Skeletal muscle tissue (tissue), 4 donors: ENCODE data around the gene RHOBTB3. TPM values are rescaled to one million over a fixed set of nuclear protein-coding genes. Genes with fewer than 3 reads are reported as not detected.
A peak's percentile ranks its signal among the peaks of the same experiment; 100 is the strongest.

Experiments
- H3K27ac ChIP-seq: one replicate; pipeline ENCODE4 v1.7.0; 2013; ENCODE audit warnings: mild to moderate bottlenecking, low read depth, low read length, inconsistent platforms
- H3K27me3 ChIP-seq, 3 donors: one replicate each; pipeline ENCODE4 v1.7.0; 2013; ENCODE audit warnings: low read length in 3 of 3; ENCODE audit not compliant: control insufficient read depth in 3 of 3, insufficient read depth in 3 of 3
- H3K36me3 ChIP-seq, 3 donors: one replicate each; pipeline ENCODE4 v1.7.0; 2013; ENCODE audit warnings: low read length in 3 of 3; ENCODE audit not compliant: control insufficient read depth in 3 of 3, insufficient read depth in 3 of 3
- H3K4me1 ChIP-seq, 3 donors: one replicate each; pipeline ENCODE4 v1.7.0; 2013; ENCODE audit warnings: low read length in 3 of 3, mild to moderate bottlenecking in 3 of 3; ENCODE audit not compliant: control insufficient read depth in 3 of 3, insufficient read depth in 3 of 3
- H3K4me3 ChIP-seq, 3 donors: one replicate each; pipeline ENCODE4 v1.7.0; 2013; ENCODE audit warnings: low read length in 3 of 3
- H3K9ac ChIP-seq, 3 donors: one replicate each; pipeline ENCODE4 v1.7.0; 2013; ENCODE audit warnings: low read length in 3 of 3, mild to moderate bottlenecking in 3 of 3, moderate library complexity in 2 of 3, low read depth in 1 of 3
- H3K9me3 ChIP-seq, 3 donors: one replicate each; pipeline ENCODE4 v1.7.0; 2013; ENCODE audit warnings: low read length in 3 of 3; ENCODE audit not compliant: control insufficient read depth in 3 of 3
- total RNA-seq: library from RNA; depleted of rRNA; stranded (reverse); fragments of >200 nt; gene quantifications from one replicate; pipeline ENCODE4 v1.2.3, GENCODE V29; 2014
- donor health status: Osteomylitis.

RHOBTB3 gene
- 640 TPM for total RNA-seq

DNA sequence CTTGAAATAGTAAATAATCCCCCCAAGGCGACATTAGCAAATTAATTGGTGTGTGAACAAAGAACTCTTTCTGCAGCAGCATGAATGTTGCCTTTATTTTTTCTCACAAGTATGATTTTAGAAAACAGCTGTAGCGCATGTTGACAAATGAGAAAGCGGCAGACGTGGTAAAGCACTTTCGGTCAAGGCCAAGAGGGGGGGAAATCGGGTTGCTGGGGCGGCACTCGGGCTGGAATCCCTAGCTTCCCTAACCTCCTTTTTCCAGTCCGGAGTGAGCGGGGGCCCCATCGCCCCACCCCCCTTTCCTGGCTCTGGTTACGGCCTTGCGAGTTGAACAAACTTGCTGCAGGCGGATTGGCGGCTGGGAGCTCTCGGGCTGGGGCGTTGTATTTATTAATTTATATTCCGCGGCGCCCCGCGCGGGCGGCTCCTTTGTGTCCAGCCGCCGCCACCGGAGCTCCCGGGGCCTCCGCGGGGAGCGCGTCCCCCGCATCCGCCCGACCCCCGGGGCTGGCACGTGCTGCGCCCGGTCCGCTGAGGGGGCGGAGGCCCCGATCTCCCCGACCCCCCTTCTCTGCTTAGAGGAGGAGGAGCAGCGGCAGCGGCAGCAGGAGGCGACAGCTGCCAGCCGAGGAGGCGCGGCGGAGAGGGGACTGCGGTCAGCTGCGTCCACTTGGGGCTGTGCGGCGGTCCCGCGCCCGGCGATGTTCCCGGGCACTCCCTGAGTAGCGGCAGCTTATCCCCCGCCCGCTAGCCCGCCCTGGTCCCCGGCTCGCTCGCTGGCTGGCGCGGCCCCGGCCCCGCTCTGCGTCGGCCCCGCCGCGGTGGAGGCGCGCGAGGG is at the start of gene RHOBTB3:
Gene RHOBTB3, plus strand, starts transcription at position 607 of the 841 bp plus-strand sequence. CDS start 347 bp downstream, outside the sequence.
- H3K4me3 ChIP-seq, result peak within 1 kb of the TSS; percentile 90 to 96 (median 92)
- H3K9ac ChIP-seq, result peak within 1 kb of the TSS; percentile 86 to 93 (median 92)
- H3K27ac ChIP-seq, result peak within 1 kb of the TSS; percentile 92
- no peaks in the 10 kb centered on the region for H3K27me3 ChIP-seq
- no peaks in the 10 kb centered on the region for H3K36me3 ChIP-seq
- peaks cover 19 to 30% (median 19%) of the 10 kb centered on the region in 3 donors for H3K4me1 ChIP-seq
- no peaks in the 10 kb centered on the region for H3K9me3 ChIP-seq

- H3K9ac ChIP-seq, result no peak within 1 kb of the TSS
- H3K4me1 ChIP-seq, result no peaks in the 10 kb centered on the region
- H3K36me3 ChIP-seq, result no peaks in the 10 kb centered on the region
- H3K27me3 ChIP-seq, result no peaks in the 10 kb centered on the region
- H3K27ac ChIP-seq, result no peak within 1 kb of the TSS
- H3K4me3 ChIP-seq, result no peak within 1 kb of the TSS
- no peaks in the 10 kb centered on the region for H3K9me3 ChIP-seq
These were observed 48.2 kb upstream of the RHOBTB3 start, which contains the start of gene SPATA9 for GRCh38 chr5:95682891-95683290. Gene SPATA9 (minus strand): TSS chr5:95682991. CDS start chr5:95682854, 137 bp downstream.

- Histone ChIP-seq H3K4me1 (no peaks in the 10 kb centered on the region), H3K9ac (no peak overlapping the region), H3K27ac (no peak overlapping the region), H3K27me3 (no peaks in the 10 kb centered on the region), H3K4me3 (no peak overlapping the region), H3K36me3 (no peaks in the 10 kb centered on the region), H3K9me3 (no peaks in the 10 kb centered on the region)
These were observed 46.8 kb upstream of the RHOBTB3 start for GRCh38 chr5:95684361-95684760.

- Histone ChIP-seq H3K4me3 (no peak overlapping the region), H3K4me1 (no peaks in the 10 kb centered on the region), H3K36me3 (no peaks in the 10 kb centered on the region), H3K9ac (no peak overlapping the region), H3K27ac (no peak overlapping the region), H3K27me3 (no peaks in the 10 kb centered on the region), H3K9me3 (no peaks in the 10 kb centered on the region)
These were observed 44.5 kb upstream of the RHOBTB3 start for GRCh38 chr5:95686651-95687050.

- Histone ChIP-seq H3K9ac (no peak overlapping the region), H3K27me3 (no peaks in the 10 kb centered on the region), H3K4me1 (no peaks in the 10 kb centered on the region), H3K36me3 (no peaks in the 10 kb centered on the region), H3K4me3 (no peak overlapping the region), H3K9me3 (no peaks in the 10 kb centered on the region), H3K27ac (no peak overlapping the region)
These were observed 41.5 kb upstream of the RHOBTB3 start for GRCh38 chr5:95689680-95690079.

DNA sequence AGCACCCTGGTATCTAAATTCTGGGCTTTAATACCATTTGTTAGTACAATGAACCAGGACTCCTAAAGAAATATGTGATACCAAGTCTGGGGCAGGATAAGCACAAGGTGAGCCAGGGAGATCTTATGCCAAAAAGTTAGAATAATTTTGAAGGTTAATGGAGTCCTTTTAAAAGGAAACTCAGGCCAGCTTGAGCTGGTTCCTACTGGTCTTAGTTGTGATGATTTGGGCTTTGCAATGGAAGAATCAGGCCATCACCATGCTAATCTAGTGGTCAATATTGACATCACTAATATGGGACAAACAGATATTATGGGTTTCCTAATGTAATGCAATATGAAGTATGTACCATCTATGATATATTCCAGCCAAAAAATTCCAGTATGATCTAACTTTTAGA is 40.8 kb upstream of the RHOBTB3 start:
- no peaks in the 10 kb centered on the region for H3K4me1 ChIP-seq
- no peaks in the 10 kb centered on the region for H3K27me3 ChIP-seq
- H3K36me3 ChIP-seq, result no peaks in the 10 kb centered on the region
- H3K27ac ChIP-seq, result no peak overlapping the region
- H3K9ac ChIP-seq, result no peak overlapping the region
- H3K9me3 ChIP-seq, result no peaks in the 10 kb centered on the region
- H3K4me3 ChIP-seq, result no peak overlapping the region

- no peaks in the 10 kb centered on the region for H3K36me3 ChIP-seq
- no peaks in the 10 kb centered on the region for H3K9me3 ChIP-seq
- H3K4me3 ChIP-seq, result no peak overlapping the region
- no peaks in the 10 kb centered on the region for H3K4me1 ChIP-seq
- H3K27ac ChIP-seq, result no peak overlapping the region
- H3K9ac ChIP-seq, result no peak overlapping the region
- no peaks in the 10 kb centered on the region for H3K27me3 ChIP-seq
These were observed 33.1 kb upstream of the RHOBTB3 start for GRCh38 chr5:95697781-95698681.

GRCh38 chr5:95699337-95699736 is 31.8 kb upstream of the RHOBTB3 start:
- no peaks in the 10 kb centered on the region for H3K4me1 ChIP-seq
- no peak overlapping the region for H3K27ac ChIP-seq
- no peaks in the 10 kb centered on the region for H3K27me3 ChIP-seq
- no peak overlapping the region for H3K9ac ChIP-seq
- H3K9me3 ChIP-seq, result no peaks in the 10 kb centered on the region
- no peak overlapping the region for H3K4me3 ChIP-seq
- no peaks in the 10 kb centered on the region for H3K36me3 ChIP-seq

DNA sequence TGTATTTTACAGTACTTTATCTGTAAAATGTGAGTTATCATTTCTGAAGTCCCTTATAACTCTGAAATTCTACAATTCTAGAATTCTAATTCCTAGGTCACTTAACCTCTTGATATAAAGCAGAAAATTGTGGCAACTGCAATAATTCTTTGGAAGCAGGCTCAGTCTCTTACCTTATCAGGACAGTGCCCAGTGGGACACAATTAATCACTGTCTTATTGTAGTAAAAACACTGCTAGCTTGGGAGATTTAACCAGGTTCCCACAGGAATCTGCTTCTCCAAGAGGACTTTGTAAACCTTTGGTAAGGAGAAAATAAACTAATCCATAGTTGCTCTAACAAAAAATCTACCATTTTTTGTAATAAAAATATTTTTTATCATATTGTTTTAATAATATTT is 30.1 kb upstream of the RHOBTB3 start:
- Histone ChIP-seq H3K36me3 (no peaks in the 10 kb centered on the region), H3K27me3 (no peaks in the 10 kb centered on the region), H3K9me3 (no peaks in the 10 kb centered on the region), H3K27ac (no peak overlapping the region), H3K9ac (no peak overlapping the region), H3K4me1 (no peaks in the 10 kb centered on the region), H3K4me3 (no peak overlapping the region)

DNA sequence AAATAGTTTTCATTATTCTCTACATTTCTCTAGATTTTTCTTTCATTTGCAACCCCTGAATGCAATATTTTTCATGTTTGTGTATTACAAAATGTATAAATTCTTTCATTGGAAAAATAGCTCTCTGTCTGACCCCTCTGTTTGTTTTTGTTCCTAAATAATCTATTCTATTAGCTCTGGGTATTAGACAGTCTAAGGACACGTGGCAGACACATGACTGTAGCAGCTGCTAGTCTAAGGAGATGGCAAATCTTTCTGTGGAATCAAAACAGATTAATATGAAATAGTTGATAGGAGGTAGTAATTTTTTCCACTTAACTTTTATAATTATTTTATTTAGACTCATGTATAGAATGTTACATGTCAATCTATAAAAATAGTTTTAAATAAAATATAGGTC is 27.0 kb upstream of the RHOBTB3 start:
- Histone ChIP-seq H3K9ac (no peak overlapping the region), H3K27ac (no peak overlapping the region), H3K4me3 (no peak overlapping the region), H3K36me3 (no peaks in the 10 kb centered on the region), H3K9me3 (no peaks in the 10 kb centered on the region), H3K27me3 (no peaks in the 10 kb centered on the region), H3K4me1 (no peaks in the 10 kb centered on the region)
